ENCODE measurements around the gene PROK2.

The PROK2 gene

GRCh38 chr3:71784201-71784913, 591 bp downstream of the PROK2 start:
- H3K4me3 ChIP-seq (ENCODE audit: low read depth, low read length): no peak overlapping the region
- no peak for TF ChIP-seq CTCF (IDR thresholded peaks at IDR 0.05; ENCODE audit: control insufficient read depth, extremely low read depth, insufficient read depth)
- no peak for DNase-seq (ENCODE audit: low read depth)

- TF ChIP-seq CTCF (IDR thresholded peaks at IDR 0.05; ENCODE audit: control insufficient read depth, extremely low read depth, insufficient read depth): no peak
- no peak overlapping the region for H3K4me3 ChIP-seq (ENCODE audit: low read depth, low read length)
- no peak for DNase-seq (ENCODE audit: low read depth)
These were observed 1.8 kb downstream of the PROK2 start for GRCh38 chr3:71783152-71783551.

GRCh38 chr3:71780430-71780829, 4.5 kb downstream of the PROK2 start:
- H3K4me3 ChIP-seq (ENCODE audit: low read depth, low read length): no peak overlapping the region
- DNase-seq (ENCODE audit: low read depth): no peak
- no peak for TF ChIP-seq CTCF (IDR thresholded peaks at IDR 0.05; ENCODE audit: control insufficient read depth, extremely low read depth, insufficient read depth)

GRCh38 chr3:71779674-71780377, 5.1 kb downstream of the PROK2 start:
- H3K4me3 ChIP-seq (ENCODE audit: low read depth, low read length): no peak overlapping the region
- no peak for TF ChIP-seq CTCF (IDR thresholded peaks at IDR 0.05; ENCODE audit: control insufficient read depth, extremely low read depth, insufficient read depth)
- no peak for DNase-seq (ENCODE audit: low read depth)

- H3K4me3 ChIP-seq (ENCODE audit: low read depth, low read length): no peak overlapping the region
- DNase-seq (ENCODE audit: low read depth): no peak
- no peak for TF ChIP-seq CTCF (IDR thresholded peaks at IDR 0.05; ENCODE audit: control insufficient read depth, extremely low read depth, insufficient read depth)
These were observed 6.6 kb downstream of the PROK2 start for GRCh38 chr3:71778353-71778752.

GRCh38 chr3:71776538-71776937, 8.4 kb downstream of the PROK2 start:
- no peak for DNase-seq (ENCODE audit: low read depth)
- TF ChIP-seq CTCF (IDR thresholded peaks at IDR 0.05; ENCODE audit: control insufficient read depth, extremely low read depth, insufficient read depth): no peak
- H3K4me3 ChIP-seq (ENCODE audit: low read depth, low read length): no peak overlapping the region

All from LNCaP clone FGC (cell line).